Cardiac muscle cell (in vitro differentiated cells and primary cell): ENCODE results near the gene USP10. TPM values are rescaled to one million over a fixed set of nuclear protein-coding genes. Genes with fewer than 3 reads are reported as not detected.

Experiments
- DNase-seq, 2 donors: peaks; one replicate each; pipeline versions ENCODE4 v3.0.0 to v3.0.0-alpha.2; 2010 to 2017; ENCODE audit warnings: low read depth in 1 of 2, low spot score in 1 of 2
- H3K27ac ChIP-seq: fragments of 200-600 bp; sonication (generic); 2 replicates; pipeline ENCODE4 v1.5.1; 2016
- H3K27me3 ChIP-seq: fragments of 200-600 bp; sonication (generic); 2 replicates; pipeline ENCODE4 v1.6.0; 2016; ENCODE audit warnings: control low read depth
- H3K36me3 ChIP-seq: fragments of 200-600 bp; sonication (generic); 2 replicates; pipeline ENCODE4 v1.5.1; 2016; ENCODE audit warnings: control low read depth
- H3K4me1 ChIP-seq: fragments of 200-600 bp; sonication (generic); 2 replicates; pipeline ENCODE4 v1.8.1; 2017; ENCODE audit warnings: low read depth, mild to moderate bottlenecking, mixed run types
- H3K4me3 ChIP-seq: fragments of 200-600 bp; sonication (generic); 2 replicates; pipeline ENCODE4 v1.5.1; 2016; ENCODE audit warnings: mild to moderate bottlenecking
- H3K9me3 ChIP-seq: fragments of 200-600 bp; sonication (generic); 2 replicates; pipeline ENCODE4 v1.5.1; 2017; ENCODE audit warnings: low read depth, mild to moderate bottlenecking, control low read depth
- CTCF ChIP-seq: IDR thresholded peaks from 2 replicates; pipeline ENCODE4 v1.5.1; 2012; ENCODE audit warnings: low read depth, mild to moderate bottlenecking, low read length
- polyA plus RNA-seq: library from polyadenylated mRNA; unstranded; fragments of >200 nt; fragmentation: Nextera tagmentation; extraction: Ambion mirVana; gene quantifications from 2 replicates; pipeline ENCODE4 v1.2.1, GENCODE V29; 2016
- total RNA-seq: library from RNA; depleted of rRNA; stranded (reverse); fragments of >200 nt; gene quantifications from 2 replicates; pipeline ENCODE4 v1.2.3, GENCODE V29; 2016

The USP10 gene
- total and polyA plus RNA-seq, 2 experiments from 2014 or later: 91.9 to 100.0 TPM

DNA sequence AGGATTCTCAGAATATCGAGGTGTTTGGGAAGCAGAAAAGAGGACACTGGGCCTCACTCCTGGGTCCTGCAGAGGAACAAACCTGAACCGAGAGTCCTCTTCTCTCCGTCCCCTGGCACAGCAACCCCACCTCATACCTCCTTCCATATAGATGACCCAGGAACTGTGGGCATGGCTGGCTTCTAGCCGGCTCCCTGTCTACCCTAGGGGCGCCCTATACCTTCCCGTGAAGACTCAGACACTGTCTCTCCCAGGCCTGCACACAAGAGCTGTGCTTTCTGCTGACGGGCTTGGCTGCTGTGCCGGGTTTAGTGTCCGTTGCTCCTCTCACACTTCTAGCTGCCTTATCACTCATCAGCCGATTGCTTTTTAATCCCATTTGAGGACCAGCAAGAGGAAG lies 73.5 kb downstream of the USP10 start:
- H3K27ac ChIP-seq: peak overlapping the region; percentile 9
- H3K9me3 ChIP-seq: no peaks in the 10 kb centered on the region
- no peaks in the 10 kb centered on the region for H3K4me1 ChIP-seq
- H3K36me3 ChIP-seq: peaks cover 60% of the 10 kb centered on the region
- TF ChIP-seq CTCF: no peak
- no peak overlapping the region for H3K4me3 ChIP-seq
- H3K27me3 ChIP-seq: no peaks in the 10 kb centered on the region
- DNase-seq: no peak

DNA sequence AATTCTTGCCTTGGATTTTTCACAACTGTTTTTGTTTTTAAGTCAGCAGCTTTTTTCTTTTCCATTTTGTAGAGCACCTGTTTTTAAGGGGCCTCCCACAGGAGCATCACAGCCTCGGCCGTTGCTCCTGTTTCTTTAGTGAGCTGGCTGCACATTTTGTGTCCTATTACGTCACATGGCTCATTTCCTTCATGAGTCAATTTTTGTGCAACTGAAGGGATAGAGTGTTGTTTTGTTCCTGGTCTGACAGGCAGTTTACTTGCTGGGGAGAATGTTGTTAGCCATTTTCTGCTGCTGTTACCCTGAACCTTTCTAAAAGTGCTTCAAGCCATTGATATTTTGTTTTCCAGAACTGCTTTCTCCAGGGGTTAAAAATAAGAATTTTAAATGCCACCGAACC lies 75.0 kb downstream of the USP10 start:
- no peak overlapping the region for H3K4me3 ChIP-seq
- peak in 1 of 2 donors; percentile 90 for DNase-seq
- H3K27me3 ChIP-seq: no peaks in the 10 kb centered on the region
- no peaks in the 10 kb centered on the region for H3K4me1 ChIP-seq
- no peak overlapping the region for H3K27ac ChIP-seq
- H3K36me3 ChIP-seq: peaks cover 57% of the 10 kb centered on the region
- no peak for TF ChIP-seq CTCF
- no peaks in the 10 kb centered on the region for H3K9me3 ChIP-seq

- TF ChIP-seq CTCF: no peak
- Histone ChIP-seq H3K36me3 (peaks cover 53% of the 10 kb centered on the region), H3K4me3 (no peak overlapping the region), H3K4me1 (no peaks in the 10 kb centered on the region), H3K27ac (no peak overlapping the region), H3K27me3 (no peaks in the 10 kb centered on the region), H3K9me3 (no peaks in the 10 kb centered on the region)
- DNase-seq: no peak
Measured at GRCh38 chr16:84775262-84775810, 75.5 kb downstream of the USP10 start.

DNA sequence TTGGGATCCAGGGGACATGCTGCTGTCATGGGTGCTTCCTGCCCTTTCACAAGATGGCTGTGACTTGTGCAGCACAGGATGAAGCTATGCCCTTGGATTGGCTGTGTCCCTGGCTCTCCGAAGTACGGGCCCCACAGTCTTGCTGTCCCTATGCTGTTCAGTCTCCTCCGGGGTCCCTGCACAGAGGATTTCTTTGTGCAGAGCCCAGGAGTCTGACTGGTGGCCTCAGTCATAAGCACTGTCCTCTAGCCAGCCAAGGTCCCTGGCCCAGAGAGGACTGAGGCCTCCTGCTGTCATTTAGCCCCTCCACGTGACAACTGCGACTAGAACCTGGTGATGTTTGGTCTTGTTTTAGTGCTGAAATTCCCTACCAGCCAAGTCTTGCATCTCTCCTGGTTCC lies 77.6 kb downstream of the USP10 start:
- Histone ChIP-seq H3K9me3 (no peaks in the 10 kb centered on the region), H3K27ac (no peak overlapping the region), H3K36me3 (peaks cover 47% of the 10 kb centered on the region), H3K27me3 (no peaks in the 10 kb centered on the region), H3K4me1 (no peaks in the 10 kb centered on the region), H3K4me3 (no peak overlapping the region)
- DNase-seq: no peak
- no peak for TF ChIP-seq CTCF

- peaks cover 39% of the 10 kb centered on the region for H3K36me3 ChIP-seq
Measured at GRCh38 chr16:84778720-84779119, 78.9 kb downstream of the USP10 start.

More at GRCh38 chr16:84778720-84779119, 78.9 kb downstream of the USP10 start:
- H3K27me3 ChIP-seq: no peaks in the 10 kb centered on the region
- H3K4me1 ChIP-seq: no peaks in the 10 kb centered on the region
- no peak overlapping the region for H3K4me3 ChIP-seq
- H3K27ac ChIP-seq: no peak overlapping the region
- DNase-seq: no peak
- no peak for TF ChIP-seq CTCF
- no peaks in the 10 kb centered on the region for H3K9me3 ChIP-seq
